ENCODE measurements around the gene TMEM273. TPM values are rescaled to one million over a fixed set of nuclear protein-coding genes. Genes with fewer than 3 reads are reported as not detected.

The TMEM273 gene
- total RNA-seq, 1 donor from 2014 or later: not detected

DNA sequence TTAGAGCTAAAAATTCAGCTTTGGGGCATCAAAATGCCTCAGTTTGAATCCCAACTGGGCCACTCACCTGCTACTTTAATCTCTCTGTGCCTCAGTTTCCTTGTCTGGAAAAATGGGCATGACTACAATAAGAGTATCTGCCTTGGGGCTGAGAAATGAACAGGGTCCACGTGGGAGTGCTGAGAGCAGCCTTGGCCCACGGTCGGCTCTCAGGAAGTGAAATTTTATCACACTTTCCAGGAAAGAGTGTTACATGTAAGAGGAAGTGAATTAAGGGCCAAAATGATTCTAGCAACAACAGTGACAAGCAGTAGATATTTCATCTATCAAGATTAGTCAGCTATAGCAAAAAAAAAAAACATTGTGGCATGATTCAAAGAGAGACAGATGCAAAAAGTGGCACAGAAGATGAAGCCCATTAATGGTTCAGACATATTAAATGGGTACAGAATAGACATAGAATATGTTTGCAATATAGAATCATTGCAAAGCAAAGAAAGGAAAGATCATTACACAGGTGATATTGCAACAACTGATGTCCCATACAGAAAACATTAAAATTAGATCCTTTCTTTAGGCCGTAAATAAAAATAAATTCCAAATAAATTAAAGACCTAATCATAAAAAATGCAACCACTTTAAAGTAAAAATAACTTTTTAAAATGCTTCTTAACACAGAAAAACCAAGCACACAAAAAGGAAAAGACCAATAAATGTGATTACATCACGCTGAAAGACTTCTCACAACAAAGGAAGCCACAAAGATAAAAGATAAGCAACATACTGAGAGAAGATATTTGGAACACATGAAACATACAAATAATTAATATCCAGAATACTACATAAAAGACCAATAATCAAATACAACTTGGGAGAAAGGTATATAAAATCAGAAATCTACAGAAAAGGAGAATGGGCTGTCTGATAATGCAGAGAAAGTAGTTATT is 4.3 kb downstream of the TMEM273 start:
- DNase-seq (ENCODE audit: low read depth) (no peak), FAIRE-seq (no peak)
- Histone ChIP-seq H3K27me3 (ENCODE audit: control insufficient read depth, insufficient read depth, low read length) (no peaks in the 10 kb centered on the region), H3K4me3 (ENCODE audit: low read depth, low read length) (no peak overlapping the region), H3K36me3 (ENCODE audit: control insufficient read depth, insufficient read depth, low read length) (no peaks in the 10 kb centered on the region)
- no peak for TF ChIP-seq CTCF (IDR thresholded peaks at IDR 0.05; ENCODE audit: insufficient read depth, low read length, severe bottlenecking)

GRCh38 chr10:49182776-49183175 is 5.4 kb downstream of the TMEM273 start:
- FAIRE-seq (no peak), DNase-seq (ENCODE audit: low read depth) (no peak)
- no peak for TF ChIP-seq CTCF (IDR thresholded peaks at IDR 0.05; ENCODE audit: insufficient read depth, low read length, severe bottlenecking)
- no peak overlapping the region for H3K4me3 ChIP-seq (ENCODE audit: low read depth, low read length)
- no peaks in the 10 kb centered on the region for H3K27me3 ChIP-seq (ENCODE audit: control insufficient read depth, insufficient read depth, low read length)
- no peaks in the 10 kb centered on the region for H3K36me3 ChIP-seq (ENCODE audit: control insufficient read depth, insufficient read depth, low read length)

- DNase-seq (ENCODE audit: low read depth): no peak
- Histone ChIP-seq H3K4me3 (ENCODE audit: low read depth, low read length) (no peak overlapping the region), H3K27me3 (ENCODE audit: control insufficient read depth, insufficient read depth, low read length) (no peaks in the 10 kb centered on the region), H3K36me3 (ENCODE audit: control insufficient read depth, insufficient read depth, low read length) (no peaks in the 10 kb centered on the region)
- no peak for TF ChIP-seq CTCF (IDR thresholded peaks at IDR 0.05; ENCODE audit: insufficient read depth, low read length, severe bottlenecking)
- FAIRE-seq: no peak
Observed at GRCh38 chr10:49180444-49180860, 7.7 kb downstream of the TMEM273 start.

DNA sequence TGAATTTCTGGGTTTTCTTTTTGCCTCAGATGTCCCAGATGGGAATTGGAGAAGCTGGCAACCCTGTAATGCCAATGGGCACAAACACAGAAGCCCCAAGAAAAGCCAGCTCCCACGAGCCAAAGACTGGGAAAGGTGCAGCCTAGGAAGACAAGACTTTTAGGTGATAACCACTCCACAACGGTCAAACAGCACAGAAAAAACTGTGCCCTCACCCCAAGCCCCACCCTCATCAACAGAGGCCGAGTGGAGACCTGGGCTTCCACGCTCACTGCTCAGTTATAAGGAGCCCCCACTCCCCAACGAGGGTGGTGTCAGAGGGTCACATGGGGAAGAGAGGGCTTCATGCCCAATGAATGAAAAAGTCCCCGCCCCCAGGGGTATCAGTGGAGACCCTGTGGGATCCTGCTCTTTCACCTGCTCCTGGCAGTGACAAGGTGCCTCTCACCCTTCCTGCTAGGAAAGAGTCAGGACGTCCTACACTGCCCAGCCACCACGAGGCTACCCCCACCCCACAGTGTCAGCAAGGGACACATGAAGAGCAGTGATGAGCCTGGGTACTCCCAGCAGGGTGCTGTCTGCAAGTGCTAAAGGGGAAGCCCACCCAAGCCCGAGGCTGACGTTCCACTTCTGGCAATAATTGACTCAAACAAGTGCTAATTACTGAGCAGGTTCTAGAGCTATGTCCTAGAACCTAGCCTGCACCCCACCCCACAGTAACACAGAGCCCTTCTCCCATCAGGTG is 8.3 kb downstream of the TMEM273 start:
- TF ChIP-seq CTCF (IDR thresholded peaks at IDR 0.05; ENCODE audit: insufficient read depth, low read length, severe bottlenecking): no peak
- FAIRE-seq (no peak), DNase-seq (ENCODE audit: low read depth) (no peak)
- H3K4me3 ChIP-seq (ENCODE audit: low read depth, low read length): no peak overlapping the region
- H3K27me3 ChIP-seq (ENCODE audit: control insufficient read depth, insufficient read depth, low read length): no peaks in the 10 kb centered on the region
- no peaks in the 10 kb centered on the region for H3K36me3 ChIP-seq (ENCODE audit: control insufficient read depth, insufficient read depth, low read length)

GRCh38 chr10:49178489-49179471 is 9.4 kb downstream of the TMEM273 start:
- H3K36me3 ChIP-seq (ENCODE audit: control insufficient read depth, insufficient read depth, low read length): no peaks in the 10 kb centered on the region
- no peaks in the 10 kb centered on the region for H3K27me3 ChIP-seq (ENCODE audit: control insufficient read depth, insufficient read depth, low read length)
- TF ChIP-seq CTCF (IDR thresholded peaks at IDR 0.05; ENCODE audit: insufficient read depth, low read length, severe bottlenecking): no peak
- FAIRE-seq: no peak
- H3K4me3 ChIP-seq (ENCODE audit: low read depth, low read length): no peak overlapping the region
- DNase-seq (ENCODE audit: low read depth): no peak

Data from bronchial epithelial cell (primary cell).